ENCODE data around the gene DSG4. TPM values are rescaled to one million over a fixed set of nuclear protein-coding genes. Genes with fewer than 3 reads are reported as not detected.

Gene DSG4
- total RNA-seq, 1 experiment from 2014 or later = 0.07 TPM

- Histone ChIP-seq H3K9me2 (ENCODE audit: insufficient read depth) (no peaks in the 10 kb centered on the region), H3K79me2 (ENCODE audit: insufficient read depth, low read length) (no peaks in the 10 kb centered on the region), H3K4me2 (ENCODE audit: low read length) (no peak overlapping the region), H3K4me3 (replicated peaks in 1 of 2; ENCODE audit: low read depth in 1 of 2, low read length in 2 of 2) (no peak overlapping the region), H3K9ac (ENCODE audit: low read length) (no peak overlapping the region), H3K36me3 (ENCODE audit: control insufficient read depth in 1 of 2, insufficient read depth in 2 of 2, low read length in 2 of 2) (no peaks in the 10 kb centered on the region), H4K20me1 (ENCODE audit: insufficient read depth) (no peaks in the 10 kb centered on the region), H3K4me1 (ENCODE audit: control insufficient read depth in 1 of 2, insufficient read depth in 2 of 2, low read length in 2 of 2) (peaks cover 41 to 45% of the 10 kb centered on the region in 2 experiments), H3K27me3 (ENCODE audit: insufficient read depth, low read length) (no peaks in the 10 kb centered on the region), H2AFZ (ENCODE audit: low read depth, low read length, poor library complexity, severe bottlenecking) (peak overlapping the region; percentile 42), H3K27ac (ENCODE audit: low read depth, low read length) (no peak overlapping the region), H3K9me3 (ENCODE audit: control insufficient read depth in 1 of 2, insufficient read depth in 1 of 2, low read depth in 1 of 2, low read length in 2 of 2) (no peaks in the 10 kb centered on the region)
- no peak for DNase-seq (ENCODE audit: low read depth, low spot score)
- ChIA-PET CTCF (interaction anchor here (1.2 kb wide), 2 partner anchors 18 to 22 kb away, joined by 4 read pairs; no protein-coding TSS in a partner anchor), POLR2A (no interaction called here), RAD21 (ENCODE audit: low non-redundant PET in 1 of 2, low total read pairs in 2 of 2, uncharacterized antibody in 2 of 2, unreplicated experiment in 2 of 2) (no interaction called here)
- no TSS peak for BruUV-seq (replicated peaks)
- no peak for ATAC-seq
- no peak for TF ChIP-seq FOSL1 (IDR thresholded peaks at IDR 0.05; ENCODE audit: low read depth)
- TF ChIP-seq ELF1 (IDR thresholded peaks at IDR 0.05; ENCODE audit: borderline replicate concordance, low read depth) = no peak
- no peak for TF ChIP-seq CTCF (IDR thresholded peaks at IDR 0.05 in 2 of 3, conservative IDR thresholded peaks at IDR 0.05 in 1 of 3; ENCODE audit: borderline replicate concordance in 1 of 3, insufficient read depth in 1 of 3, low read depth in 2 of 3, low read length in 2 of 3)
- TF ChIP-seq ZNF274 (IDR thresholded peaks at IDR 0.05; ENCODE audit: low read depth, low read length) = no peak
- TF ChIP-seq CBX3 (IDR thresholded peaks at IDR 0.05; ENCODE audit: low read depth) = no peak
- TF ChIP-seq ZFX (IDR thresholded peaks at IDR 0.05) = no peak
- no peak for TF ChIP-seq SRF (IDR thresholded peaks at IDR 0.05; ENCODE audit: low read depth)
- no peak for TF ChIP-seq RAD21 (IDR thresholded peaks at IDR 0.05; ENCODE audit: low read depth)
- TF ChIP-seq MAX (IDR thresholded peaks at IDR 0.05) = no peak
- no peak for TF ChIP-seq EZH2 (IDR thresholded peaks at IDR 0.05)
- TF ChIP-seq EZH2phosphoT487 (IDR thresholded peaks at IDR 0.05; ENCODE audit: borderline replicate concordance) = no peak
- no peak for TF ChIP-seq ZBTB33 (IDR thresholded peaks at IDR 0.05; ENCODE audit: extremely low read depth, insufficient replicate concordance, low read length)
- no peak for TF ChIP-seq YY1 (IDR thresholded peaks at IDR 0.05; ENCODE audit: extremely low read depth, insufficient replicate concordance, low read depth, low read length)
- intact Hi-C loops (cut with micrococcal nuclease) = no loop called here
These were observed 25.4 kb downstream of the DSG4 start for GRCh38 chr18:31402026-31402373.
